GM04504 (cell line): ENCODE data around the gene TTC16.

Experiments
- DNase-seq: peaks from one replicate; pipeline ENCODE4 v3.0.0-alpha.2; 2012; ENCODE audit warnings: low read depth

Gene TTC16, protein sequence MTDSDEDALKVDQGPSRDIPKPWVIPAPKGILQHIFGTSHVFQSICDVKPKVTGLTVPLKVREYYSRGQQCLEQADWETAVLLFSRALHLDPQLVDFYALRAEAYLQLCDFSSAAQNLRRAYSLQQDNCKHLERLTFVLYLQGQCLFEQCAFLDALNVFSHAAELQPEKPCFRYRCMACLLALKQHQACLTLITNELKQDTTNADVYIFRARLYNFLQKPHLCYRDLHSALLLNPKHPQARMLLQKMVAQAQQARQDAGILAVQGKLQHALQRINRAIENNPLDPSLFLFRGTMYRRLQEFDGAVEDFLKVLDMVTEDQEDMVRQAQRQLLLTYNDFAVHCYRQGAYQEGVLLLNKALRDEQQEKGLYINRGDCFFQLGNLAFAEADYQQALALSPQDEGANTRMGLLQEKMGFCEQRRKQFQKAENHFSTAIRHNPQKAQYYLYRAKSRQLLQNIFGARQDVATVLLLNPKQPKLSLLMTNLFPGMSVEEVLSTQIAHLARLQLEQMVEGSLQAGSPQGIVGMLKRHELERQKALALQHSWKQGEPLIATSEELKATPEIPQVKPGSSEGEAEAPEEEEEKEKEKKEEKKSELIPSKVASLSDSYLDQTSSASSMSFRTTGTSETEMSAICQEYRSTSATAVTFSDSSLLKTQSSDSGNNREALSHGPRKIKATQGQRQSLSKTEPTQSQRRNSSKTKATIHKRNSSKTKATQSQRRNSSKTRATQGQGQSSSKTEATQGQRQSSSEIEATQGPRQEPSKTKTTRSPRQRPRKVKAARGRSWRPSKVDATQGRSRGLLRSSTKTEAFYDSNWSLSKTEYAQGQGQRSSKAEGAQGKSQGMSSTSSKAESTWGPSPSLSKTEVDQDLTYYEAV

DNA sequence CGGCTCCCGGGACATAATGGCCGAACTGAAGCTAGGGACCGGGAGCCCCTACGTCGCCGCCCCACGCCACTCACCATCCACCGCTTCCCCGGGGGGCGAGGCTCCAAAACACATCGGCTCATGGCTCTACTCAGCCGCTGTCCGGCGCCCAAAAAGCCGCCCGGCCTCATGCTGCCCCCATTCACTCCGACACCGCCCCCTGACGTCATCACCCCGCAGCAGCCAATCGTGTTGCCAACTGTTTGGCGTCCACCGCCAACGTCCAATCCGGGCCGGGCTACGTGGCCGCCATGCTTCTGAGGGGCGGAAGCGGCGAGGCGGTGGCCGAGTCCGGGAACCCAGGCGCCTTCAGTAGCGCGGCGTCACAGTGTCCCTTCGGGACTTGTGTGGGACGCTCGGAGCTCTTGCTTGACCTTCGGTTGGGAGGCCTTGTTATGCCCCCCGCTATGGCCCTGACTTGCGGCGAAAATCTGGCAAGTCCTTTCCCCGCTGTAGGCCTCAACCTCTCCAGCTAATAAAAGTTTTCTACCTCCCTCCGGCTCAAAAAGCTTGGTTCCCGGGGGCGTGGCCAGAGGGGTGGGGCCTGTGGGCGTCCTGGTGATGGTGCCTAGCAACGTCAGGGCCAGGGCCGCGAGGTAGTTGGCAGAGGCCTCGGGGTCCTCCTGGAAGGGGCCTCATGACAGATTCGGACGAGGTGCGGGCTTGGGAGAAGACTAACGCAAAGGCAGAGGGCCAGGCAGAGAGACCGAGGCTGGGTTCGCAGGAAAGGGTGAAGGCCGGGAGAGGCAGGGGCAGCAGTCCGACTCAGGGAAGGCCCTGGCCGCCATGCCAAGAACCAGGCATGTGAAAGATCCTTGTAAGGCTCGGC lies at the start of gene TTC16, which contains the start of gene PTRH1:
Gene TTC16, plus strand, starts transcription at position 610 of the 868 bp plus-strand sequence. Its CDS starts 67 bp downstream, at position 677.
Gene PTRH1, minus strand, starts transcription at position 194 of the 868 bp plus-strand sequence. Its CDS starts 24 bp downstream, at position 170.
- peak; percentile 93 for DNase-seq

DNA sequence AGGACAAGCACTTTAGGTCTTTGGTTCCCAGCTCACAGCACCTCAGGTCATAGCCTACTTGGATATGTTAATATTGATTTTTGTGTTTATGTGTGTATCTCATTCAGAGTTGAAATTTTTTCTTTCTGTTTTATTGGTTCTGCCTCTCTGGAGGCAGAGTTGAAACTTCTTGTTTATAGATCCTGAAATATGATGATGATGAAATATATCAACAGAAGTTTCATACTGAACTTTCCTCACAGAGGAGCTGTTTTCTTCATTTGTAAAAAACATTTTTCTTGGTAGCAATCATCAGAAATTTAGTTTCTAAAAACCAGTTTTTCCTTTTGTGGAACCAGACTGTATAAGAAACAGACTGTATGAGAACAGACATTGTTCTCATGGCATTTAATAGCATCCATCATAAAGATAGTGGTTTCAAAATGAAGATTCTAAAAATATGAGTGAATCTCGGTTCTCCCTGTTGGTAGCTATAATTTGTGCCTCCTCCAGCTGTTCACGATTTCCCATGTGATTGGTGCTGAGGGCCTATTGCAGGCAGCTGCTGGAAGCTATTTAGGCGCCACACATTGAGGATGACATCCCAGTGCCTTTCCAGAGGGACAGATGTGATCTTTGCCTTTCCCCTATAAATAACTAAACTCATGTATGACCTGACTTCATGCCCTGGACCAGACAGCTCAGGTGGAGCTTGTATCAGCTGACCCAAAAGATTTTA lies 48.6 kb upstream of the TTC16 start:
- no peak for DNase-seq

DNA sequence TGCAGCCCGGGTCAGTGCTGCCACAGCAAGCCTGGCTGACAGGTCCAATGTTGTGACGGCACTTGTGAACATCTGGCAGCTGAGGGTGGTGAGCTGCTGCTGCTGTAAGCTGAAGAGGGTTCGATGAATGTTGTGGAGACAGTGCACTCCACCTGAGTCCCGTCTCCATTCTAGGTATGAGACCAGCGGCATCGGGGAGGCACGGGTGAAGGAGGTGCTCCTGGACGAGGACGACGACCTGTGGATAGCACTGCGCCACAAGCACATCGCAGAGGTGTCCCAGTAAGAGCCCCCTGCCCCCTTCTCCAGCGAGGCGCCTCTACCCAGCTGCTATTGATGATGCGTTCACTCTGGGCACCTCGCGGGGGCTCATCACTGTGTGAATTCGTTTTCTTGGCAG lies 48.0 kb upstream of the TTC16 start:
- no peak for DNase-seq

DNA sequence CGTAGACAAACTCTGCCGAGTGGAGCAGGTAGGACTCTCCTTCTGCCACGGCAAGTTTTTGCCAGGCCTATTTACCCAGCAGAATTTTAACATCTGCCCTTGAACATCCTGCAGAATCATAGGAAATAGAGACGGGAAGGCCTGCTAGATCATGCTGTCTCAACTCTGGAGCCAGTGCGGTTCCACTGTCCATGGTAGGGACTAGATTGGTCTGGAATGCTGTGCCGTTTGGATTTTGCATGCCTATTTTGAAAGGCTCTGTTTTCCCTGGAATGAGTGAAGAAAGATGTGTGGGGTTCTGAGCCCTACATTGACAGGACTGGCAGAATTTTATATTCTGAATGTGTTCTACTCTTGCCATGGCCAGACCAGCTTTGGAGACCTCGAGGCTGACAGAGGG lies 42.6 kb upstream of the TTC16 start:
- DNase-seq, result no peak

DNA sequence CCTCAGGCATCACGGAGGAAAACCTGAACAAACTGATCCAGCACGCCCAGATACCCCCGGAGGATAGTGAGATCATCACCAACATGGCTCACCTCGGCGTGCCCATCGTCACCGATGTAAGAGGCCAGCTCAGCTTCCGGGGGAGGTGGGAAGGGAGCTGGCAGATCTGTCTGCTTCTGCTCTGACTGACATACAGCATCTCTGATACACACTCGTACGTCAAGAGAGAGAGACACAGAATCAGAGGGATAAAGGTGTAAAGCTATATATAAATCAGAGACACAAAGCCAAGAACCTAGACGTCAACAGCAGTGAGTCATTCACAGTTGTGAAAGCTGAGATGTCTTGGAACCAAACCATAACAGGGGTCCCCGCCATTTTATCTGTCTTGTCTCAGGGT lies 39.2 kb upstream of the TTC16 start:
- DNase-seq, result no peak

DNA sequence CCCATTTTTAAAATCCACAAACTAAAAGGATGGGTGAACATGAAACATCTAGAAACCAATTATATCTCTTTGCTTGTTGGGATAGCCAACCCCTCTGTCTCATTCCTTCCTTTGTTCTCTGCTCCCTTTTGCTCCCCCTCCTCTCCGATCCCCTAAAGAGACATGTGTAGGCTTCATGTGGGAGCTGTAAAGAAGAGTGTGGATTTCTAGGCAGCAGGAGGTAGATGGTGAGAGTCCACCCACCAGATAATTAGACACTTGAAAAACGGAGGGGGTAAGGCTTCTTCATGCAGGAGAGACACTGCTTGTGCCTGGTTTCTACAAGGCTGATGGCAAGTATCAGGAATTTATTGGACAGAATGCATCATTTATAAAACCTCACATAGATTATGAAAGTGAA lies 36.4 kb upstream of the TTC16 start:
- DNase-seq, result no peak

DNA sequence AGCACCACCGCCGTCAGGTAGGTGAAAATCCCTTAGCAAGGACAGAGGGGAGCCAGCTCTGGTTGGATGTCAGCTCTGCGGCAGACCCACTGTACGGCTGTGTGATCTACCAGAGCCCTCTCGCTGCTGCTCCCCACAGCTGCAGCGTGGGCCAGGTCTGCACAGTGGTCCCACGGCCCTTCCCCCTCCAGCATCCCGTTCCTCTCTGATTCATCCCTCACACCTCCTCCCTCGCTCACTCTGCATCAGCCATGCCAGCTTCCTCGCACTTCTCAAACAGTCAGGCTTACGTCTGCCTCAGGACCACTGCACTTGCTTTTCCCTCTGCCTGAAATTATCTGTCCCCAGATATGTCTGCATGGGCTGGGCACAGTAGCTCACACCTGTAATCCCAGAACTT lies 35.7 kb upstream of the TTC16 start:
- DNase-seq, result no peak

DNA sequence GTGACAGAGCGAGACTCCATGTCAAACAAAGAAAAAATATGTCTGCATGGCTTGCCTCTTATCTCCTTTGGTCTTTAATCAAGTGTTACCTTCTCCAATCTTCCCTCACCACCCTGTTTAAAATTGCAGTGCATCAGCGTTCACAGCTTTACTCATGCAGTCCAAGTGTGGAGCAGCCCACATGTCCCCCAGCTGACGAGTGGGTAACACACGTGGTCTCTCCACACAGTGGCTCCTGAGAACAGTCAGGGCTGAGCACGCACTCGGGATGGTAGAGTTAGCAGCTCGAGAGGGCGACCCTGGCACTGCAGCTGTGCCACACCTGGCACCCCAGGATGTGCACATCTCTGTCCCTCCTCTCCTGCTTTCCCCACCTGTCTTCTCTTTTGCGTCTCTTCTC lies 35.0 kb upstream of the TTC16 start:
- no peak for DNase-seq

DNA sequence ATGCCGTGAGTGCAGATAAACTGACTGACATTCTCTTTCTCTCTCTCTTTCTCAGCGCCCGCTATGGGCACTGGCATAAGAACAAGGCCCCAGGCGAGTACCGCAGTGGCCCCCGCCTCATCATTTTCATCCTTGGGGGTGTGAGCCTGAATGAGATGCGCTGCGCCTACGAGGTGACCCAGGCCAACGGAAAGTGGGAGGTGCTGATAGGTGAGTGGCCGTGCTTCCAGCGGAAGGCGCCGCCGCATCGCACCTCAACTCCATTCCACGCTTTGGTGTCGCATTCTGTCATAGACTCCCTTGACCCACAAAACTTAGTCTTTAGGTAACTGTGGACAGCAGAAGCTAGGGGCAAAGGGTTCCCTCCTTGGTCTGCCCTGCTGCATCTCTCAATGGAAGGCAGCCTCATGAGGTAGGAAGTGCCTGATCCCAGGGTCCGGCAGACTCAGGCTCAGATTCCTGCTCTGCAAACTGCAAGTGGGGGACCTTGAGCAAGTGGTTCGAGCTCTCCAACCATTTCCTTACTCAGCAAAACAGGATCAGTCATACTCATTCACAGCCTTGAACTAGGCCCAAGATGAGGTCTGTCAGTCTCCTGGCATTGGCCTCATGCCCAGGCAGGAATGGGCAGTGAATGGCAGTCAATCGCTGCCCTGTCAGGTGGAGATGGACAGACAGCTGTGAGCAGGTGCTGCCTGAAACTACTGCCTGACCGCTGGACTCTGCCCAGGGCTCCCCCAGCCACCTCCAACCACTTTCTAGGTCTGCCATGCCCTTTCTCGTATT lies 33.3 kb upstream of the TTC16 start:
- no peak for DNase-seq

DNA sequence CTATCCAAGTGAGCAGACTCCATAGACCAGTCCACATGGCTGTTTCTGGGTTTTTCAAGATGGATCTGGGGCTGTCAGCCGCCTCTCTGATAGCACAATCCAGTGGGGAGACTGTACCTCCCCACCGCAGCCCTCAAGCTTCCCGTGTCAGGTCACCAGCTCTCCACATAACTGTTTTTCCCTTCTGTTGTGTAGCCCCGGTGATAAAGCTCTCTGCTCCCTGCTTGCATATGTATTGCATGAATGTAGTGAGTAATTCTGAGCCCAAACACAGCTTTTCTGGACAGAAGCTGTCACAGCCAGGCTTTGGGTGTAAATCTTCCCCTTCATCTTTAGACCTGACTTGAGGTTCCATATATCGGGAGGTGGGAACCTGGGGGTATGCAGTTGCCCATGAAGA lies 32.2 kb upstream of the TTC16 start:
- DNase-seq, result peak; percentile 71

DNA sequence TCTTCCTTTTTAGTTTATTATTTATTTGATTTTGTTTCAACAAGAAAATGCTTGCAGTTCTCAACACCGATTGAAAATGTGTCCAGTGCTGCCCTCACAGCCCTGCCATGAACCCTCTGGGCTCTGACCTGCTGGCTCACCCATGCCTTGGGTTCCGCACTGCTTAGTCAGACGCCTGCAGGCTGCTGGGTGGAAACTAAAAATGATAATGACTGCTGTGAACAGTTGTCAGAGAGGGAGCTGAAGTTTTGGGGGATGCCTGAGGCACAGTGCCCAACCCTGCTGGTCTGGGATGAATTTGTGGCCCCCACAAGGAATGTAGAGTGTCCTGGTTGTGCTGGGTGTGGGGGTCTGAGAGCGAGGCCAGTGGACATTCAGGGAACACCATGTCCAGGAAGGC lies 31.3 kb upstream of the TTC16 start:
- DNase-seq, result peak; percentile 39

DNA sequence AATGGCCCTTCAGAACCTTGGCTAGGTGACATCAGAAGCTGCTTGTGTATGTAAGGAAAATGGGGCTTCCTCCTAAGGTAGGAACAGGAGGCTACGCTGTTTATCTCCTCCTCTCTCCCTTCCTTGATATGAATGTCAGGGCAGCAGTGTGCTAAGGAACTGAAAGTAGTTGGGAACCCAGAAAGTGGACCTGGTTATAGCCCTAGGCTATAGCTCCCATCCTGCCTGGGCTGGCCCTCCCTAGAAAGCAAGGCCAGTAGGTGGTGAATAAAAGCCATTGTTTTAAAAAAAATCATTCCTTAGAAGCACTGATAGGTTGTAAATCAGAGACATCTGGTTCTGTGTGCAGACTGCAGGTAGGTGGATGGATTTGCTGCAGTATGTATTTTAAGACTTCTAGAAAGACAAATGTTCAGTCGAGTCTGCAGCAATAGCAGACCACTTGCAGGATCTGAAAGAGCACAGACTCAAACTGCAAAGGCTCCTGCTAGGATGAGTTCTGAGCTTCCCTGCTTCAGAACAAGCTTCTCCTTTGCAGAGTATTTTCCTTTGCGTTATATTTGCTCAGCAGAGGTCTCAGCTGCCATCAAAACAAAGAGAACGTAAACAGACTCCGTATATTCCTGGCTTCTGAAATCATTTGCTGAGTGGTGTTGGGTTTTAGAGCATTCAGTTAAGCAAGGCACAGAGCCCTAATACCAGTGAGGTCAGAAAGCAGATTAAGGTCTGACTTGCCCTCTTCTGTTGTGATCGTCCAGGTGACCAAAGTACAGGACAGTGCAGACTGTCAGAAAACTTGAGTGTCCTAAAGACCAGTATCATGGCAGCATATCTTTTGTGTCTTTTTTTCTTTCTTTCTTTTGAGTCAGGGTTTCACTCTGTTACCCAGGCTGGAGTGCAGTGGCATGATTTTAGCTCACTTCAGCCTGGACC lies 29.2 kb upstream of the TTC16 start:
- DNase-seq, result no peak

DNA sequence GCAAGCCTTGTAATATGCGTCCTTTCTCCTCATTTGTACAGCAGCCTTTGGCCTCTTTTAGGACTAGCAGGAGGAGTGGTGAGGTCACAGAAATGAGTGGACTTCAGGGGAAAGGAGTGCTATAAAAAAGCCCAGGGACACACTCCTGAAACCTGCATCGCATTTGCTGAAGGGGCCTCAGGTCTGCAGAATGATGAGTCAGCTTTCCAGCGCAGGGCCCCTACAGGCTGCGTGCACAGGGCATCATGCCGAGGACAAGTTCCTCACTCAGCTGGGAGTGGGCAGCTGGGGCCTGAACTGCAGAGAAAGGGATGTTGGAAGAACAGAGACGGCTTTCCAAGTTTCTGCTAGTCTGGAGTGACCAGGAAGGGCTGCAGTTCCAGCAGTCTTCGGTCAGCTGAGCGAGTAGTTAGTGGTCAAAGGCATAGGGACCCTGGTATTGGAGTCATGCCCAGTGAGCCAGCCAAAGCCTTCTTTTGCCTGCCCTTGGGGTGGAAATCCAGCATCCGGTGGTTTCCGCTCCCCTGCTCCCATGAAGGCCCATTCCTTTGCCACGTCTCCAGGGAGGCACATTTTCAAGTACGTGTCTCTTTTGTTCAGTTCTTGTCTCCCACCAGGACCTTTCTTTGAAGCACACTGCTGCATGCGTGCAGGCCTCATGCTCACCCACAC lies 26.4 kb upstream of the TTC16 start:
- DNase-seq, result no peak

DNA sequence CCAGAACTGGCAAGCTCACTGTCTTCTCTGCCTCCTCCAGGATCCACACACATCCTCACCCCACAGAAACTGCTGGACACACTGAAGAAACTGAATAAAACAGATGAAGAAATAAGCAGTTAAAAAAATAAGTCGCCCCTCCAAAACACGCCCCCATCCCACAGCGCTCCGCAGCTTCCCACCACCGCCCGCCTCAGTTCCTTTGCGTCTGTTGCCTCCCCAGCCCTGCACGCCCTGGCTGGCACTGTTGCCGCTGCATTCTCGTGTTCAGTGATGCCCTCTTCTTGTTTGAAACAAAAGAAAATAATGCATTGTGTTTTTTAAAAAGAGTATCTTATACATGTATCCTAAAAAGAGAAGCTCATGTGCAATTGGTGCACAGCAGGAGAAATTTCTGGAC lies 25.1 kb upstream of the TTC16 start:
- no peak for DNase-seq

DNA sequence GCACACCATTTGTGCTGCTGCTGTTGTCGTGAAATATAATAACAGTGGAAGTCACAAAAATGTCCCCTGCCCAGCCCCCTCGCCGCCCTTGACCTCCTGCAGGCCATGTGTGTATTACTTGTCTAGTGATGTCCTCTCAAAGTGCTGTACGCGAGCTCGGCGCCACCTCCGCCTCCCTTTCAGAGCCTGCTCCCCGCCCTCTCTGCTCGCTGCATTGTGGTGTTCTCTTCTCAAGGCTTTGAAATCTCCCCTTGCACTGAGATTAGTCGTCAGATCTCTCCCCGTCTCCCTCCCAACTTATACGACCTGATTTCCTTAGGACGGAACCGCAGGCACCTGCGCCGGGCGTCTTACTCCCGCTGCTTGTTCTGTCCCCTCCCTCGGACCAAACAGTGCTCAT lies 23.8 kb upstream of the TTC16 start:
- DNase-seq, result no peak

DNA sequence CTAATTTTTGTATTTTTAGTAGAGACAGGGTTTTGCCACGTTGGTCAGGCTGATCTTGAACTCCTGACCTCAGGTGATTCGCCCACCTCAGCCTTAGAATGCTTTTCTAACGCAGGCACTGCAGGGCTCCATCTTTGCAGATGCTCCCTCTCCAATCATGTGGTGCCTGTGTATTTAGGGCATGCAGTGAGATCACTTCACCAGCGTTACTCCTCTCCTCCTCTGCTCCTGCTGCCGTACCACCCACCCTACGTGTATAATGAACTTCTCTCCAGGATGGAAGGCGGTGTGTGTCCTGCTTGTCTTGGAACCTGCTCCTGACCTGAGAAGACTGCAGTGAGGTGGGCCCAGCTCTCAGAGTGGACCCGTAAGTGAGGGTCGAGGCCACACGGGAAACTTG lies 22.7 kb upstream of the TTC16 start:
- DNase-seq, result no peak

DNA sequence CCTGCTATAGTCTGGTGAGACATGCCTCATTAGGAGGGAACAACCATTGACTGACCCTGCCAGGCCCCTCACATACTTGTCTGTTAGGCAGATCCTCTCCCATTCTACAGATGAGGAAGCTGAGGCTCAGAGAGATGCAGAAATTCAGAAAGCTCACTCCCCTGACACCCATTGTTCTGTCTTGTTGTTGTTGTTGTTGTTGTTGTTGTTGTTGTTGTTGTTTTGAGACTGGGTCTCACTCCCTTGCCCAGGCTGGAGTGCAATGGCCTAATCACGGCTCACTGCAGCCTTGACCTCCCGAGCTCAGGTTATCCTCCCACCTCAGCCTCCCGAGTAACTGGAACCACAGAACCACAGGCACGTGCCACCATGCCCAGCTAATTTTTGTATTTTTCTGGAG lies 22.2 kb upstream of the TTC16 start:
- no peak for DNase-seq

DNA sequence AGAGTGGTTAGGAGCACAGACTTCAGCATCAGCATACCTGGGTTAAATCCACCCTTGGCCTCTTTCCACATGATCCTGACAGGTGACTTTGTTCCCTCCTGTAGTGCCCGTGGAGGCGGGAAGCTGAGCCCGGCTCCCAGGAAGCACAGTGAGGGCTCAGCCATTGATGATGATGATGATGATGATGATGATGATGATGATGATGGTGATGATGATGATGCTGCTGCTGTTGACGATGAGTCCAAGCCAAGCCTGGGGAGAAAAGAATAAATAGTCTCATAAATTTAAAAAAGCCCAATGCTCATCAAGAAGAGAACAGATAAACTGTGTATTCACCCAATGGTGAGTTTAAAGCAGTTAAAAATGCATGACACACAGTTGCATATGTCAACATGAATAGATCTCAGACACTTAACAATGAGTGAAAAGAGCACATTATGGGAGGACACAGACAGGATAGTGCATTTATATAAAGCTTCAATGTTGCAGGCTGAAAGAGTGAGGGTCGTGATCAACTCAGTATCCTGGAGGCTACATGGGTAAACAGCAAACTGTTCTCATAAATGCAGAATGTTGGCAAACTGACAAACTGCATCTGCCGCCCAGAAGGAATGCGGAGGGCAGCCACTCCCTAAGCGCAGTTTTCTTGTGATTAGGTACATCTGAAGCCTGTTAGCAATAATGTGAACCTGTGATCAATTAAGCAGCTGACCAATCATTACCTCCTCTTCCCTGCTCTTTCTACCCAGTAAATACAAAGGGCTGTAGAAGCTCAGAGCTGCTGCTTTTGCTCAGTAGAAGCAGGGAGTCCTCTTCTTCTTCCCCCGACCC lies 20.8 kb upstream of the TTC16 start:
- no peak for DNase-seq
